ENCODE data around the gene SFI1. TPM values are rescaled to one million over a fixed set of nuclear protein-coding genes. Genes with fewer than 3 reads are reported as not detected.
"Not testable (repeated sequence)": the region's sequence is repeated elsewhere in the genome, so short reads cannot be mapped to it uniquely, and the experiment has no call there.

The SFI1 gene
- polyA plus RNA-seq, 6 donors from 2014 or later: 3.3 to 21.1 (median 8.7) TPM

DNA sequence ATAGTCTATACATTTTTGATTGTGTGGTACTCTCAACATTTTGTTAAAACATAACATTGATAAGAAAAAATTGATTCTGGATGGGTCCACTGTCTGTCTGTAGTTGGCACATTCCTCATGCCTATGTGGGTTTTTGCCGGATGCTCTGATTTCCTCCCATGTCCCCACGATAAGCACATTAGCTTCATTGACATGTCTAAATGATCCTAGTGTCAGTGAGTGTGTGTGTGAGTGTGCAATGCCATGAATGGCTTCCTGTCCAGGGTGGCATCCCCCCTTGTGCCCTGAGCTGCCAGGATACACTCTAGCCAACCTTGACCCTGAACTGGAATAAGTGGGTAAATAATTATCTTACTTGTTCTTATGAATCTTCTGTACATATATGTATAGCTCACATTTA is 5.4 kb downstream of the SFI1 start:
- Mint-ChIP-seq H3K4me1 (peaks cover 10 to 26% (median 14%) of the 10 kb centered on the region in 3 donors), H3K4me3 (no peak overlapping the region), H3K27me3 (no peaks in the 10 kb centered on the region), H3K36me3 (no peaks in the 10 kb centered on the region), H3K27ac (no peak overlapping the region), H3K9me3 (no peaks in the 10 kb centered on the region)
- DNase-seq: no peak
- no peak for ATAC-seq (ENCODE audit: low read depth in 2 of 2)

DNA sequence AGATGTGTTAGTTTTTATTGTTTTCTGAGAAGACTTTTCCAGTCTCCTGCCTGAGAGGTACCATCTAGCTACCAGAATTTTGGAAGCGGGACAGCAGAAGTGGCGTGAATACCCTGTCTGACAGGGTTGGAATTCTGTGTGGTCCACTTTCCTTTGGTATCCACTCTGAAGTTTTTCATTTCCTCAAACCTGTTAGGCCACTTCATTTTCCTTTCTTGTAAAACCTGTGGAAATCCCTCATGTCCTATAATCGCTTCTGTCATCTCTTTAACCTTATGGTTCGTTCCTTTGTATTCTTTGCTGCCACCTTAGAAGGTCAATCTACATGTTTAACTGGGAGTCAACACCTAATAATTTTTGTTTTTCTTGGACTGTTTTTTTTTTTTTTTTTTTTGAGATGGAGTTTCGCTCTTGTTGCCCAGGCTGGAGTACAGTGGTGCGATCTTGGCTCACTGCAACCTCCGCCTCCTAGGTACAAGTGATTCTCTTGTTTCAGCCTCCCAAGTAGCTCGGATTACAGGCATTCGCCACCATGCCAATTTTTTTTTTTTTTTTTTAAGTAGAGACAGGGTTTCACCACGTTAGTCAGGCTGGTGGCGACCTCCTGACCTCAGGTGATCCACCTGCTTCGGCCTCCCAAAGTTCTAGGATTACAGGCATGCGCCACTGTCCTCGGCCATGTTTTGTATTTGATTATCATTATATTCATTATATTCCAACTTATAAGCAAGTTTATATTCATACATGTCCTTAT is 7.1 kb downstream of the SFI1 start:
- peaks cover 0 to 12% (median 4%) of the 10 kb centered on the region in 3 donors for H3K4me1 Mint-ChIP-seq
- no peaks in the 10 kb centered on the region for H3K27me3 Mint-ChIP-seq
- DNase-seq (no peak), ATAC-seq (ENCODE audit: low read depth in 2 of 2) (no peak)
- peaks cover 0 to under 1% of the 10 kb centered on the region in 2 donors for H3K36me3 Mint-ChIP-seq
- H3K9me3 Mint-ChIP-seq: peaks cover 0 to 4% (median 0%) of the 10 kb centered on the region in 7 donors
- peak overlapping the region in 1 of 6 donors; percentile 54 for H3K27ac Mint-ChIP-seq
- no peak overlapping the region for H3K4me3 Mint-ChIP-seq

GRCh38 chr22:31504282-31504681 is 7.9 kb downstream of the SFI1 start:
- peaks cover 0 to 9% (median 4%) of the 10 kb centered on the region in 3 donors for H3K4me1 Mint-ChIP-seq
- no peak overlapping the region for H3K27ac Mint-ChIP-seq
- no peak overlapping the region for H3K4me3 Mint-ChIP-seq

GRCh38 chr22:31507517-31507916 is 11.2 kb downstream of the SFI1 start:
- DNase-seq; ATAC-seq (ENCODE audit: low read depth in 2 of 2); H3K9me3 Mint-ChIP-seq; H3K4me3 Mint-ChIP-seq; H3K27me3 Mint-ChIP-seq: not testable (repeated sequence)
- H3K36me3 Mint-ChIP-seq: peaks cover 8 to 11% of the 10 kb centered on the region in 2 donors
- H3K27ac Mint-ChIP-seq: peak overlapping the region in 2 of 6 donors; percentile 3 to 49
- H3K4me1 Mint-ChIP-seq: peaks cover 0 to 14% (median 3%) of the 10 kb centered on the region in 3 donors

More at GRCh38 chr22:31504282-31504681, 7.9 kb downstream of the SFI1 start:
- Mint-ChIP-seq H3K27me3 (no peaks in the 10 kb centered on the region), H3K36me3 (peaks cover 7 to 8% of the 10 kb centered on the region in 2 donors), H3K9me3 (peaks cover 0 to 4% (median 0%) of the 10 kb centered on the region in 7 donors)
- ATAC-seq (ENCODE audit: low read depth in 2 of 2) (no peak), DNase-seq (no peak)

- DNase-seq (no peak), ATAC-seq (ENCODE audit: low read depth in 2 of 2) (no peak)
- Mint-ChIP-seq H3K27me3 (no peaks in the 10 kb centered on the region), H3K36me3 (peaks cover 8 to 11% of the 10 kb centered on the region in 2 donors), H3K27ac (peak overlapping the region in 3 of 6 donors; percentile 8 to 64 (median 30)), H3K4me1 (peaks cover 0 to 14% (median 3%) of the 10 kb centered on the region in 3 donors), H3K4me3 (no peak overlapping the region), H3K9me3 (peaks cover 0 to 4% (median 0%) of the 10 kb centered on the region in 7 donors)
Observed at GRCh38 chr22:31508536-31508935, 12.2 kb downstream of the SFI1 start.

GRCh38 chr22:31509061-31509762 is 12.9 kb downstream of the SFI1 start:
- Mint-ChIP-seq H3K27me3 (no peaks in the 10 kb centered on the region), H3K9me3 (peaks cover 0 to 4% (median 0%) of the 10 kb centered on the region in 7 donors), H3K4me3 (no peak overlapping the region), H3K27ac (peak overlapping the region in 2 of 6 donors; percentile 29 to 47), H3K4me1 (peaks cover 0 to 14% (median 3%) of the 10 kb centered on the region in 3 donors), H3K36me3 (peaks cover 10 to 11% of the 10 kb centered on the region in 2 donors)
- ATAC-seq (ENCODE audit: low read depth in 2 of 2): no peak
- DNase-seq: no peak

DNA sequence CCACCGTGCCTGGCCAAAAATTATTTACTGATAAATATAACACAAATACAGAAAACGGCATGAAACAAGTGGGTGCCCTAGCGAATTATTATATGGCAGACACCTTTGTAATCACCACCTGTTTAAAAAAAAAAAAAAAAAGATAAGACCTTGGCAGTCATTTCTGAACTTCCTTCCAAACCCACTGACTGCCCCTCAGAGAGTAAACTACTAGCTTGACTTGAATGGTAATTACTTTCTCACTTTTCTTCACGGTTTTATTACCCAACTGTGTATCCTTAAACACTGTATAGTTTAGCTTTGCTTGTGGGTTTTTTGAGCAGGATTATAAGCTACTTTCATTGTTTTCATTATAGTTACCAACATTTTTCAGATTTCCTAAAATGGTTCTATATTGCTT is 23.7 kb downstream of the SFI1 start:
- DNase-seq (no peak), ATAC-seq (ENCODE audit: low read depth in 2 of 2) (no peak)
- Mint-ChIP-seq H3K27ac (no peak overlapping the region), H3K4me1 (peaks cover 5 to 13% (median 7%) of the 10 kb centered on the region in 3 donors), H3K27me3 (no peaks in the 10 kb centered on the region), H3K9me3 (no peaks in the 10 kb centered on the region), H3K4me3 (no peak overlapping the region), H3K36me3 (peaks cover 0 to 6% of the 10 kb centered on the region in 2 donors)

- not testable (repeated sequence) for H3K9me3 Mint-ChIP-seq; H3K4me3 Mint-ChIP-seq; DNase-seq; H3K36me3 Mint-ChIP-seq; H3K27ac Mint-ChIP-seq; H3K27me3 Mint-ChIP-seq; ATAC-seq (ENCODE audit: low read depth in 2 of 2)
- peaks cover 5 to 13% (median 6%) of the 10 kb centered on the region in 3 donors for H3K4me1 Mint-ChIP-seq
Observed at GRCh38 chr22:31524132-31524531, 27.8 kb downstream of the SFI1 start.

DNA sequence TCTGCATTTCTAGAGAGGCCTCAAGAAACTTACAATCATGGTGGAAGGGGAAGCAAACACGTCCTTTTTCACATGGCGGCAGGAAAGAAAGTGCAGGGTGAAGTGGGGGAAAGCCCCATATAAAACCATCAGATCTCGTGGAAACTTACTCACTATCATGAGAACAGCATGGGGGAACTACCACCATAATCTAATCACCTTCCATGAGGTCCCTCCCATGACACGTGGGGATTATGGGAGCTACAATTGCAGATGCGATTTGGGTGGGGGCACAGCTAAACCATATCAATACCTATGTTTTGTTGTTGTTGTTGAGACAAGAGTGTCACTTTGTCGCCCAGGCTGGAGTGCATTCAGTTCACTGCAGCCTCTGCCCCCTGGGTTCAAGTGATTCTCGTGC is 29.9 kb downstream of the SFI1 start:
- peaks cover 5 to 13% (median 6%) of the 10 kb centered on the region in 3 donors for H3K4me1 Mint-ChIP-seq
- DNase-seq (peak; percentile 11), ATAC-seq (ENCODE audit: low read depth in 2 of 2) (peak; percentile 51 to 59)
- no peaks in the 10 kb centered on the region for H3K27me3 Mint-ChIP-seq
- peak overlapping the region in 2 of 6 donors; percentile 20 to 68 for H3K27ac Mint-ChIP-seq
- H3K9me3 Mint-ChIP-seq: no peaks in the 10 kb centered on the region
- H3K36me3 Mint-ChIP-seq: peaks cover 0 to 5% of the 10 kb centered on the region in 2 donors
- no peak overlapping the region for H3K4me3 Mint-ChIP-seq

GRCh38 chr22:31530823-31531195 is 34.5 kb downstream of the SFI1 start:
- peak overlapping the region in 1 of 6 donors; percentile 65 for H3K27ac Mint-ChIP-seq
- DNase-seq (no peak), ATAC-seq (ENCODE audit: low read depth in 2 of 2) (no peak)
- no peaks in the 10 kb centered on the region for H3K9me3 Mint-ChIP-seq
- H3K36me3 Mint-ChIP-seq: peaks cover 0 to 4% of the 10 kb centered on the region in 2 donors
- H3K27me3 Mint-ChIP-seq: no peaks in the 10 kb centered on the region
- no peak overlapping the region for H3K4me3 Mint-ChIP-seq
- peaks cover 0 to 13% (median 5%) of the 10 kb centered on the region in 3 donors for H3K4me1 Mint-ChIP-seq

DNA sequence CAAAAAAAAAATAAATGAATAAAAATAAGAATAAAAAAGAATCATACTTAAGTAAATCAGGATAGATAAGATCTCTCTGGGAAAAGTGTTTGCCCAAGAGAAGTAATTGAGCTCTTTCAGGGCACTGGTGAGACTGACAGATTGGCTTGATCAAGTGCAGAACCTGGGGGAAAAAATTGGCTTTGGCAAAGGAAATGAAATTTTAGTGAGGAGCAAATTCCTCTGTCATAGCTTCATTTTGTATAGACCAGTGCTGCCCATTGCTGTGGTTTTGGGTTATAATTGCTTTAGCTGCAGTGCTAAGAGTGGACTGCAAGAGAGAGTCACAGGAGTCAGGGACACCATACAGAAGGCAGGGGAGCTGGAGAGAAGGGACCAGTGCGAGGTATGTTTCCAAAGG is 35.7 kb downstream of the SFI1 start:
- Mint-ChIP-seq H3K4me3 (no peak overlapping the region), H3K27ac (peak overlapping the region in 3 of 6 donors; percentile 12 to 82 (median 51)), H3K9me3 (no peaks in the 10 kb centered on the region), H3K27me3 (no peaks in the 10 kb centered on the region), H3K36me3 (no peaks in the 10 kb centered on the region), H3K4me1 (peaks cover 0 to 8% (median 0%) of the 10 kb centered on the region in 3 donors)
- DNase-seq: no peak
- no peak for ATAC-seq (ENCODE audit: low read depth in 2 of 2)

DNA sequence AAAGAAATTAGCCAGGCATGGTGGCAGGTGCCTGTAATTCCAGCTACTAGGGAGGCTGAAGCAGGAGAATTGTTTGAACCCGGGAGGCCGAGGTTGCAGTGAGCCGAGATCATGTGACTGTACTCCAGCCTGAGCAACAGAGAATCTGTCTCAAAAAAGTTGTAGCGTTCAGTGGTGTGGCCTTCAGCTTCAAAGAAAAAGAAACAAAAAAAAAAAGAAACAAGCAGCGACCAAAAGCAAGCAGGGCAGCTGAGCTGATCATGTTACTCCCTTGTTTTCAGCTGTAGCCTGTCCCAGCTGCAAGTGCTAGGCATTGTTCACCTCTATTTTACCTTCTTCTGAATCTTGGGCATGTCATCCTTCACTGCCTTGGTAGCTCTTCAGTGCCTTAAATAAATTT is 37.0 kb downstream of the SFI1 start:
- peaks cover 0 to 8% (median 0%) of the 10 kb centered on the region in 3 donors for H3K4me1 Mint-ChIP-seq
- DNase-seq: no peak
- H3K4me3 Mint-ChIP-seq: no peak overlapping the region
- H3K9me3 Mint-ChIP-seq: no peaks in the 10 kb centered on the region
- H3K27me3 Mint-ChIP-seq: no peaks in the 10 kb centered on the region
- ATAC-seq (ENCODE audit: low read depth in 2 of 2): no peak
- H3K27ac Mint-ChIP-seq: peak overlapping the region in 3 of 6 donors; percentile 34 to 64 (median 47)
- no peaks in the 10 kb centered on the region for H3K36me3 Mint-ChIP-seq

- H3K27ac Mint-ChIP-seq: no peak overlapping the region
- DNase-seq: no peak
- no peak for ATAC-seq (ENCODE audit: low read depth in 2 of 2)
- H3K36me3 Mint-ChIP-seq: peaks cover 10 to 11% of the 10 kb centered on the region in 2 donors
- no peaks in the 10 kb centered on the region for H3K27me3 Mint-ChIP-seq
- H3K4me1 Mint-ChIP-seq: peaks cover 0 to 7% (median 0%) of the 10 kb centered on the region in 3 donors
- H3K4me3 Mint-ChIP-seq: no peak overlapping the region
- H3K9me3 Mint-ChIP-seq: no peaks in the 10 kb centered on the region
Observed at GRCh38 chr22:31537019-31537535, 40.7 kb downstream of the SFI1 start.
